ENCODE data around the gene CYTL1. TPM values are rescaled to one million over a fixed set of nuclear protein-coding genes. Genes with fewer than 3 reads are reported as not detected.

CYTL1 gene
- total and polyA plus RNA-seq, 2 of the 4 experiments (the other 2 are of a cell fraction) = 1.3 to 7.4 TPM

GRCh38 chr4:5039800-5040199 lies 20.5 kb upstream of the CYTL1 start:
- WGBS, 2 experiments (ENCODE audit: extremely low coverage in 2 of 2, insufficient read length in 1 of 2) = no CpG with 5 or more reads among the region's 7 CpGs
- dilution Hi-C loops (cut with HindIII; ENCODE audit: low sequenced_read_pairs, unreplicated experiment) = no loop called here
- in situ Hi-C loops (cut with MboI; ENCODE audit: low sequenced_read_pairs) = loop anchor here (10.0 kb wide), 1 partner anchor 755 kb away; no protein-coding TSS in a partner anchor

More at GRCh38 chr4:5039800-5040199, 20.5 kb upstream of the CYTL1 start:
- intact Hi-C loops (cut with micrococcal nuclease) = loop anchor here (2.0 to 10.0 kb wide), 5 partner anchors 49 to 668 kb away; partner anchors contain the start of gene EVC2
- TF ChIP-seq CTCF (conservative IDR thresholded peaks at IDR 0.05; ENCODE audit: low read depth, low read length) (no peak), BHLHE40 (IDR thresholded peaks at IDR 0.05; ENCODE audit: low read depth, low read length) (no peak), ELK1 (IDR thresholded peaks at IDR 0.05; ENCODE audit: borderline replicate concordance, low read depth, low read length) (no peak), USF2 (IDR thresholded peaks at IDR 0.05; ENCODE audit: low read depth, low read length) (no peak), MAZ (IDR thresholded peaks at IDR 0.05; ENCODE audit: borderline replicate concordance, low read depth, low read length) (no peak), FOS (IDR thresholded peaks at IDR 0.05; ENCODE audit: low read depth, low read length) (no peak)
- Histone ChIP-seq H3K4me3 (ENCODE audit: insufficient read depth, low read depth, low read length) (no peak overlapping the region), H3K27ac (ENCODE audit: insufficient read depth, low read length) (peak overlapping the region; percentile 7; the same call in 1 of the 2 replicates), H4K20me1 (ENCODE audit: insufficient read depth, low read length) (no peaks in the 10 kb centered on the region), H3K4ac (ENCODE audit: low read depth, low read length) (peak overlapping the region; percentile 83), H2BK120ac (ENCODE audit: low read depth, low read length) (peak overlapping the region; percentile 81), H3K56ac (ENCODE audit: extremely low read depth, insufficient read depth, low read length) (no peak overlapping the region), H3K9ac (ENCODE audit: low read depth, low read length) (no peak overlapping the region), H2BK20ac (ENCODE audit: low read depth, low read length) (peak overlapping the region; percentile 85), H2AK5ac (ENCODE audit: low read depth, low read length) (peak overlapping the region; percentile 97), H4K91ac (ENCODE audit: insufficient read depth, low read depth, low read length) (peak overlapping the region; percentile 84), H3K23ac (ENCODE audit: low read depth, low read length) (peak overlapping the region; percentile 72; the same call in 1 of the 2 replicates), H2AFZ (replicated peaks; ENCODE audit: low read length, poor library complexity) (no peak overlapping the region), H4K5ac (ENCODE audit: low read depth, low read length) (peak overlapping the region; percentile 78), H4K8ac (ENCODE audit: low read depth in 2 of 2, low read length in 2 of 2) (peak overlapping the region; percentile 45 to 63; a peak in 3 of 4 replicates), H3K9me1 (ENCODE audit: insufficient read depth, low read length) (peaks cover 19% of the 10 kb centered on the region), H3K79me1 (ENCODE audit: low read depth in 1 of 2, low read length in 2 of 2) (peaks cover 0 to 3% of the 10 kb centered on the region in 2 experiments; a peak in 1 of 4 replicates), H3K27me3 (ENCODE audit: control insufficient read depth, insufficient read depth, low read length) (no peaks in the 10 kb centered on the region; the same call in none of the 2 replicates), H3K4me2 (ENCODE audit: low read depth, low read length) (no peak overlapping the region), H3K36me3 (ENCODE audit: control insufficient read depth, insufficient read depth, low read length) (no peaks in the 10 kb centered on the region), H3K4me1 (ENCODE audit: control insufficient read depth, insufficient read depth, low read length) (peaks cover 21% of the 10 kb centered on the region), H3K9me3 (ENCODE audit: control insufficient read depth, insufficient read depth, low read length) (no peaks in the 10 kb centered on the region), H2BK5ac (ENCODE audit: low read depth, low read length, poor library complexity, severe bottlenecking) (no peak overlapping the region), H2BK15ac (ENCODE audit: low read depth, low read length) (peak overlapping the region; percentile 69; the same call in 2 of the 3 replicates), H2AK9ac (replicated peaks; ENCODE audit: low read depth, low read length, poor library complexity) (no peak overlapping the region), H3K14ac (replicated peaks; ENCODE audit: low read depth, low read length) (peak overlapping the region; percentile 88), H3K18ac (ENCODE audit: low read depth, low read length) (peak overlapping the region; percentile 92)
- ChIA-PET CTCF (no interaction called here), POLR2A (ENCODE audit: unreplicated experiment) (no interaction called here)
- DNase-seq (no peak), ATAC-seq (ENCODE audit: low read depth) (no peak)
- no TSS peak for BruUV-seq (replicated peaks)
